Activated CD4-positive, alpha-beta T cell treated with anti-CD3 and anti-CD28 coated beads, Interleukin-10, Interleukin-2, amounts not matched to agents 100 ng/mL and 50 ng/mL, durations not matched to agents 16 hours and 8 hours (primary cell): ENCODE data around the gene C19orf85.
"Not testable (repeated sequence)": the region's sequence is repeated elsewhere in the genome, so short reads cannot be mapped to it uniquely, and the experiment has no call there.

ENCODE experiments used
- DNase-seq: peaks from one replicate; pipeline ENCODE4 v3.0.0-alpha.2; 2020

The C19orf85 gene

GRCh38 chr19:55436847-55437246, 27.7 kb downstream of the C19orf85 start:
- DNase-seq: no peak

DNA sequence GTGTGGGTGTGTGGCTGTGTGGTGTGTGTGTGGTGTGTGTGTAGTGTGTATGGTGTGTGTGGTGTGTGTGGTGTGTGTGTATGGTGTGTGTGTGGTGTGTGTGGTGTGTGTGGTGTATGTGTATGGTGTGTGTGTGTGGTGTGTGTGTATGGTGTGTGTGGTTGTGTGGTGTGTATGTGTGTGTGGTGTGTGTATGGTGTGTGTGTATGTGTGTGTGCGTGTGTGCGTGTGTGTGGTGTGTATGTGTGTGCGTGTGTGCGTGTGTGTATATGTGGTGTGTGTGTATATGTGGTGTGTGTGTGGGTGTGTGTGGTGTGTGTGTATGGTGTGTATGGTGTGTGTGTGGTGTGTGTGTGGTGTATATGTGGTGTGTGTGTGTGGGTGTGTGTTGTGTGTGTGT, 29.5 kb downstream of the C19orf85 start:
- DNase-seq: no peak

DNA sequence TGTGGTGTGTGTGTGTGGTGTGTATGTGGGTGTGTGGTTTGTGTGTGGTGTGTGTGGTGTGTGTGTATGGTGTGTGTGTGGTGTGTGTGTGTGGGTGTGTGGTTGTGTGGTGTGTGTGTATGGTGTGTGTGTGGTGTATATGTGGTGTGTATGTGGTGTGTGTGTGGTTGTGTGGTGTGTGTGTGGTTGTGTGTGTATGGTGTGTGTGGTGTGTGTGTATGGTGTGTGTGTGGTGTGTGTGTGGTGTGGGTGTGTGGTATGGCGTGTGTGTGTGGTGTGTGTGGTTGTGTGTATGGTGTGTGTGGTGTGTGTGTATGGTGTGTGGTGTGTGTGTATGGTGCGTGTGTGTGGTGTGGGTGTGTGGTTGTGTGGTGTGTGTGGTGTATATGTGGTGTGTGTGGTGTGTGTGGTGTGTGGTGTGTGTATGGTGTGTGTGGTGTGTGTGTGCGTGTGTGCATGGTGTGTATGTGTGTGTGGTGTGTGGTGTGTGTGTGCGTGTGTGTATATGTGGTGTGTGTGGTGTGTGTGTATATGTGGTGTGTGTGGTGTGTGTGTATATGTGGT, 30.1 kb downstream of the C19orf85 start:
- no peak for DNase-seq

- DNase-seq: no peak
Observed at GRCh38 chr19:55433292-55433691, 31.3 kb downstream of the C19orf85 start.

DNA sequence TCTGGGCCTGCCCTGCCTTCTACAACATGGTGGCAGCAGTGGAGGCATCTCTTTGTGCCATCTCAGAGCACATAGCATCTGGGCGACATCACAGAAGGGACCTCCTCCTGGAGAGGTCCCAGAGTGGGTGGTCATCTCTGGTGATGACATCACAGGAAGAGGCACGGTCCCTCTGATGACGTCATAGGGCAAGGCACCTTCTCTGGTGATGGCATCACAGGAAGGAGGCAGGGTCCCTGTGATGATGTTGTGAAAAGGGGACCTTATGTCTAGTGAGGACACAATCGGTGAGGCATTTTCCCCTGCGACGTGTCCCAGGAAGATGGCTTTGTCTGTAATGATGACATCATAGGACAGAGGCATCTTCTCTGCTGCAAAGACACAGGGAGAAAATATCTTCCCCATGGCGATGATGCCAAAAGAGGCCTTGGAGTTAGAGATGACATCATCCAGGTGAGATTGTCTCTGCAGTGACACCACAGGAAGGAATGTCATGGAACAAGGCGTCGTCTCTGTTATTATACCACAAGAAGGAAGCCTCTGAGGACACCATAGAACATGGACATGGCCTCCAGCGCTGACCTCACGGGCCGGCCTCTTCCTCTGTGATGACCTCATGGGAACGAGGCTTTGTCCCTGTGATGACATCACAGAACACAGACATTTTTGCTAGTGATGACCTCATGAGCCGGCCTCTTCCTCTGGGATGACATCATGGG, 32.2 kb downstream of the C19orf85 start:
- DNase-seq: no peak

DNA sequence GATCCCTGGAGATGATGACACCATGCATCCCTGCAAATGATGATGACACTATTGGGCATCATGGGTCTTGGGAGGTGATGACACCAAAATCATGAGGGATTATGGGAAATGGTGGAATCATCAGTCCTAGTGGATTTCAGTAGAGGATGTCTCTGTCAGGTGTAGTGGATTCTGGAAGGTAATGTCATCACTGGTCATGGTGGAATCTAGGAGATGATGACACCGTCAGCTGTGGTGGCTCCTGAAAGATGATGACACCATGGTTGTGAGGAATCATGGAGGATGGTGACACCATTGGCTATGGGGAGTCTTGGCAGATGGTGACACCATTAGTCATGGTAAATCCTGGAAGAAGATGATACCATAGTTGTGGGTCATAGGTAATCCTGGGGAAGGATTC, 33.4 kb downstream of the C19orf85 start:
- no peak for DNase-seq

GRCh38 chr19:55426042-55426441, 38.5 kb downstream of the C19orf85 start:
- DNase-seq: no peak

DNA sequence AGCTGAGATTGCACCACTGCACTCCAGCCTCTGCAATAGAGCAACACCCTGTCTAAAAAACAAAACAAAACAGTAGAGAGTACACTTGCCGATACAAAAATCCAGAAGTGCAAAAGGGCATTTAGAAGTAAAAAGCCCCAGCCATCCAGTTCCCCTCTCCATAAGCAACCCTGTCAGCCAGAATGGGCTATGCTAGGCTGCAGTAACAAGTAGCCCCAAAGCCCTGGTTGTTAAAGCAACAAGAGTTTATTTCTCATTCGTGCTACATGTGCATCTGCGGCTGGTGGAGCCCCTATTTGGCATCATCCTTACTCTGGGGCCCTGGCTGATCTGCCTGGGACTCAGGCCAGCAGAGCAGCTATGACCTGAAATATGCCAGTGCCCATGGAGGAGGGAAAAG, 40.0 kb downstream of the C19orf85 start:
- no peak for DNase-seq

DNA sequence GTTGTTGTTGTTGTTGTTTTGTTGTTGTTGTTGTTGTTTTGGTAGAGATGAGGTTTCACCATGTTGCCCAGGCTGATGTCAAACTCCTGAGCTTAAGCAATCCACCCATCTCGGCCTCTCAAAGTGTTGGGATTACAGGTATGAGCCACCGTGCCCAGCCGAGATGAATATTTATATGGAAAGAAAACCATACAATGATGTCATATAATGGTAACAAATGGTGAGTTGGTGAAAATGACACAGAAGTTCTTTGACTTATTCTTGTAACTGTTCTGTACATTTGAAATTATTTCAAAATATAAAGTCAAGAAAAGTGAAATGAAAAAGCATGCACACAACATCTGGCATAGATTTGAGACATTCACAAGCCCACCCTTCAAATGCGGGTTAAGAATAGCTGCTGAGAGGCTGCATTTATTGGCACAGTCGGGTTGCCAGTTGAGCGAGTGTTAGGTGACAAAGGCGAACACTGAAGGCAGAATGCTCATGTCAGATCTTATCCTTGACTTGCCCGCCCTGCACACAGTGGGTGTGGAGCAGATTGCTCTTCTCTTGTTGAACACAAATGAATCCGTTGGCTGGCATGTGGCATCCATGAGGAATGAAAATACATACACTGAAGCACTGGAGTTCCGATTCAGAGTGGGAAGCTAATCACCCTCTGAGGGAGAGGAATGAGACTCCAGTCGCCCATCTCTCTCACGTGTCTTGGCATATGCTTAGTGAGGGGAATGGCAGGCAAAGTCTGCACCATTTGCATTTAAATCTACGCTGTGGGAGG, 41.1 kb downstream of the C19orf85 start:
- DNase-seq: no peak

DNA sequence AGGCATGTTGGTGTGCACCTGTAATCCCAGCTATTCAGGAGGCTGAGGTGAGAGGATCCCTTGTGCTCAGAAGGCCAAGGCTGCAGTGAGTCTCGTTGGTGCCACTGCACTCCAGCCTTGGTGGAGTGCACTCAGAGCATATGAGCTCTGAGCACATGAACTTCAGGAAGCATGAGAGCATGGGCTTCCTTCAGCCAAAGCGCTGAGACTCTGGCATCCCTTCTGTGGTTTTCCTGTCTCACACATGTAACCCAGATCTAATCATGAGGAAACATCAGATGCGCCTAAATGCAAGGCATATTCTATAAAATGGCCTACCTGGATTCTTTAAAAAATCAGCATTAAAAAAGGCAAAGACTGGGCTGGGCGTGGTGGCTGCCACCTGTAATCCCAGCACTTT, 43.3 kb downstream of the C19orf85 start:
- DNase-seq: not testable (repeated sequence)

DNA sequence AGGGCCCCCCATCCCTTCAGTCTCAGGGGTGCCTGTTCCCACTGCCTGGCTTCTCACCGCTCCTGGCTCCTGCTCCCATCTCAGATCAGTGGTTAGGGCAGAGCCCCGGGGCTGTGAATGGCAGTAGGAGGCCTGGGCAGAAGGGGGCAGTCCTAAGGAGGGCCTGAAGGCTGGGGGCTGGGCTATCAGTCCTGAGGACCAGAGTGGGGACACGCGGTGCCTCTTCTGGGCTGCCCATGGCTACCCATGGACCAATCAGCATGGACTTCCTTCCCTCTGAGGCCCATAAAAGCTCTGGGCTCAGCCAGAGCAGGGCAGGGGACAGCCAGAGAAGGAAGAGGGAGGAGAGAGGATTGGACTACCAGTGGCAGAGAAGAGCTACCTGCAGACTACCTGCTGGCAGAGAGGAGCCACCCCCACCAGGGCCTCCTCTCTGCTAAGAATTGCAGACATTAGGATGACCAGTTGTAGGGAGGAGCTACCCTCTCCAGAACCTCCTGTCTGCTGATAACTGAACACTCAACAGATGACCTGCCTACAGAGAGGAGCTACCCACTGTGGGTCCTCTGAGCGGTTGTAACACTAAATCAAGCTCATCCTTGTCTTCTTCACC, 44.8 kb downstream of the C19orf85 start:
- DNase-seq: no peak

DNA sequence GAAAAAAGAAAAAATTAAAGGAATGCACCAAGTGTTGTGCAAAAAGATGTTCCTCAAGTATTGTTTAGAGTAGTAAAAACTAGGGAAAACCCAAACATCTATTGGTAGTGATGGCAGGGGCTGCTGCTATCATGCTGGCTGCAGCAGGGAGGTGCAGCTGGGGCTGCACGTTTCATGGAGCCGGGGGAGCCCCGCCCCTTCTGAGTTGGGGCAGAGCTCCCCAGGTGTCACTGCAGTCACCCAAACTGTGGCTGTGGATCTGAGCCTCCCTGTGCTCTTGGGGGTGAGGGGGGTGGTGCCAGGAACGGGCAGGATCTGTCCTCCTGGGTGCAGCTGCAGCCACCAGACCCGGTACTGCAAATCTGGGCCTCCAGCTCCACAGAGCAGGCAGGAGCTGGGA, 45.4 kb downstream of the C19orf85 start:
- no peak for DNase-seq

- peak; percentile 64 for DNase-seq
Observed at GRCh38 chr19:55418185-55418584, 46.4 kb downstream of the C19orf85 start.
